ENCODE data around the gene SIM2.

The SIM2 gene

GRCh38 chr21:36684957-36685714 is 13.8 kb upstream of the SIM2 start:
- DNase-seq (ENCODE audit: low read depth in 2 of 3, low spot score in 2 of 3): no peak

- no peak for DNase-seq (ENCODE audit: low read depth in 2 of 3, low spot score in 2 of 3)
These were observed 12.0 kb upstream of the SIM2 start for GRCh38 chr21:36686955-36687354.

- no peak for DNase-seq (ENCODE audit: low read depth in 2 of 3, low spot score in 2 of 3)
These were observed 10.6 kb upstream of the SIM2 start for GRCh38 chr21:36688324-36688723.

- no peak for DNase-seq (ENCODE audit: low read depth in 2 of 3, low spot score in 2 of 3)
These were observed 9.6 kb upstream of the SIM2 start for GRCh38 chr21:36689324-36689723.

- no peak for DNase-seq (ENCODE audit: low read depth in 2 of 3, low spot score in 2 of 3)
These were observed 8.0 kb upstream of the SIM2 start for GRCh38 chr21:36690628-36691554.

GRCh38 chr21:36691555-36692041 is 7.3 kb upstream of the SIM2 start:
- no peak for DNase-seq (ENCODE audit: low read depth in 2 of 3, low spot score in 2 of 3)

- no peak for DNase-seq (ENCODE audit: low read depth in 2 of 3, low spot score in 2 of 3)
These were observed 6.6 kb upstream of the SIM2 start for GRCh38 chr21:36692114-36692834.

GRCh38 chr21:36692835-36693488 is 6.0 kb upstream of the SIM2 start:
- no peak for DNase-seq (ENCODE audit: low read depth in 2 of 3, low spot score in 2 of 3)

GRCh38 chr21:36693489-36694030 is 5.4 kb upstream of the SIM2 start:
- no peak for DNase-seq (ENCODE audit: low read depth in 2 of 3, low spot score in 2 of 3)

GRCh38 chr21:36694031-36694515 is 4.8 kb upstream of the SIM2 start:
- no peak for DNase-seq (ENCODE audit: low read depth in 2 of 3, low spot score in 2 of 3)

- DNase-seq (ENCODE audit: low read depth in 2 of 3, low spot score in 2 of 3): no peak
These were observed 4.2 kb upstream of the SIM2 start for GRCh38 chr21:36694593-36695282.

GRCh38 chr21:36695283-36695634 is 3.7 kb upstream of the SIM2 start:
- DNase-seq (ENCODE audit: low read depth in 2 of 3, low spot score in 2 of 3): no peak

GRCh38 chr21:36695671-36696389 is 3.1 kb upstream of the SIM2 start:
- DNase-seq (ENCODE audit: low read depth in 2 of 3, low spot score in 2 of 3): no peak

- no peak for DNase-seq (ENCODE audit: low read depth in 2 of 3, low spot score in 2 of 3)
These were observed 2.4 kb upstream of the SIM2 start for GRCh38 chr21:36696390-36697059.

- no peak for DNase-seq (ENCODE audit: low read depth in 2 of 3, low spot score in 2 of 3)
These were observed 1.7 kb upstream of the SIM2 start for GRCh38 chr21:36697060-36697850.

- no peak for DNase-seq (ENCODE audit: low read depth in 2 of 3, low spot score in 2 of 3)
These were observed 997 bp upstream of the SIM2 start for GRCh38 chr21:36697851-36698384.

GRCh38 chr21:36698385-36698980 is 432 bp upstream of the SIM2 start:
- no peak for DNase-seq (ENCODE audit: low read depth in 2 of 3, low spot score in 2 of 3)
